HG03457 (cell line): ENCODE measurements around the gene TCP11L2.
"Not testable (repeated sequence)": the region's sequence is repeated elsewhere in the genome, so short reads cannot be mapped to it uniquely, and the experiment has no call there.

Experiments used
- ATAC-seq: cut with Tn5 transposase; IDR thresholded peaks from one replicate; pipeline ENCODE4 v1.9.1; 2021; ENCODE audit warnings: moderate number of reproducible peaks; ENCODE audit not compliant: unreplicated experiment

Gene TCP11L2

GRCh38 chr12:106304797-106305196, 2.3 kb downstream of the TCP11L2 start:
- ATAC-seq: no peak

DNA sequence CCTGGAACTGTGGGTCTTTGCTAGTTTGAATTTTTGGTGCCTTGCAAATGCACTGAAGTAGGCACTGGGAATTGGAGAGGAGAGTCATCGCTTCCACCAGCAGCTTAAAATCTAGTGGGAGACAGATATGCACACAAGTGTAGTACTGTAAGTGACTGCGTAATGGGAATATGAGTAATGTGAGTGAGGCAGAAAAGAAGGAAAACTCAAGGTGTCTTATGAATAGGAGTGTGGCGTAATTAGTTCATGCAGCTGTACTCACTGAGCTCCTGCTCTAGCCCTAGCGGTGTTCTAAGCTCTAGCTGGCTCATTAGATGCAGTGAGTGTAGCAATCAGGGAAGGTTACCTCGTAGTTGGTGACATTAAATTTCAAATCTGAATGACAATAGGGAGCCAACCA, 2.8 kb downstream of the TCP11L2 start:
- no peak for ATAC-seq

GRCh38 chr12:106307181-106307580, 4.6 kb downstream of the TCP11L2 start:
- ATAC-seq: no peak

- no peak for ATAC-seq
Observed at GRCh38 chr12:106308121-106308520, 5.6 kb downstream of the TCP11L2 start.

GRCh38 chr12:106308611-106309010, 6.1 kb downstream of the TCP11L2 start:
- no peak for ATAC-seq

- ATAC-seq: no peak
Observed at GRCh38 chr12:106309671-106310505, 7.4 kb downstream of the TCP11L2 start.

GRCh38 chr12:106310687-106311086, 8.2 kb downstream of the TCP11L2 start:
- no peak for ATAC-seq

- ATAC-seq: no peak
Observed at GRCh38 chr12:106311139-106311538, 8.6 kb downstream of the TCP11L2 start.

GRCh38 chr12:106313413-106313812, 10.9 kb downstream of the TCP11L2 start:
- ATAC-seq: not testable (repeated sequence)

DNA sequence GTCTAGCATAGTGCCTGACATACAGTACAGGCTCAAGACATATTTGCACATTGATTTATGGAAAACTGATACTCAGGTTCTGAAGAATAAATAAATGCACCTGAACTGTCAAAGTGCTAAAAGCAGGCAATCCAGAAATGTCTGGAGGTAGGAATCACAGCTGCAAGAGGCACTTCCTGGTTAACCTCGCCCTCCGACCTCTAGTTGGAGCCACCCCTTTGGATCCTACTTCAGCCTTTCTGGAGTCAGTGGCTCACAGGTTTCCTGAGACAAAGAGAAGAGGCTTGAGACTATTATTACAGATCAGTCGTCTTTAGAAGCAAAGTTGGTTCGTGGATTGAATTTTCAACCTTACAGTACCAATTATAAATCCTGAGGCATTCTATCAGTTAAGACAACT, 13.0 kb downstream of the TCP11L2 start:
- ATAC-seq: no peak

- ATAC-seq: no peak
Observed at GRCh38 chr12:106317406-106318082, 15.0 kb downstream of the TCP11L2 start.

DNA sequence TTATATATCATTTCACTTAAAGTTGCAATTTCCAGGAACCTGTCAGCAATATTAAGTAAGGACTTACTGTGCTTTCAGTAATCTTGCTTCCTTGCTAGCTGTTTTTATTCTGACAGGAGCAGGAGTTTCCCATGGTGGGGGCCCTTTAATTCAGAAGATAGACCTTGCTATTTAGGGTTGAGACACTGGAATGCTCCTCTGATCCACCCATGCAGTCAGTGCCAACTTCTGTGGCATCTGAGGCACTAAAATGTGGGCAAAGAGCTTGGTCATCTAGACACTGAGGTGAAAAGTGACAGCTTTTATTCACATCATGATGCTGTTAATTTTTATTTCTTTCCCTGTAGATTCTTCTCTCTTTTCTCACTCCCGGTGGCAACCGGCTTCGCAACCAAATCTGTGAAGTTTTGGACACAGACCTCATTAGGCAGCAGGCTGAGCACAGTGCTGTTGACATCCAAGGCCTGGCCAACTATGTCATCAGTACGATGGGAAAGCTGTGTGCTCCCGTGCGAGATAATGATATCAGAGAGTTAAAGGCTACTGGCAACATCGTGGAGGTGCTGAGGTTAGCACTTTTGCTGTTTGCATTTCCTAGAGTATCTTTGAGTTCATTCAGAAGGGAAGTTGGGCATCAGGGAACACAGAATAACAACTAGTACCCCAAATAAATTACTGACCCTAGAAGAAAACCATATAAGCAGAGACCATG, 18.8 kb downstream of the TCP11L2 start:
- ATAC-seq: no peak

- no peak for ATAC-seq
Observed at GRCh38 chr12:106323537-106323936, 21.0 kb downstream of the TCP11L2 start.

DNA sequence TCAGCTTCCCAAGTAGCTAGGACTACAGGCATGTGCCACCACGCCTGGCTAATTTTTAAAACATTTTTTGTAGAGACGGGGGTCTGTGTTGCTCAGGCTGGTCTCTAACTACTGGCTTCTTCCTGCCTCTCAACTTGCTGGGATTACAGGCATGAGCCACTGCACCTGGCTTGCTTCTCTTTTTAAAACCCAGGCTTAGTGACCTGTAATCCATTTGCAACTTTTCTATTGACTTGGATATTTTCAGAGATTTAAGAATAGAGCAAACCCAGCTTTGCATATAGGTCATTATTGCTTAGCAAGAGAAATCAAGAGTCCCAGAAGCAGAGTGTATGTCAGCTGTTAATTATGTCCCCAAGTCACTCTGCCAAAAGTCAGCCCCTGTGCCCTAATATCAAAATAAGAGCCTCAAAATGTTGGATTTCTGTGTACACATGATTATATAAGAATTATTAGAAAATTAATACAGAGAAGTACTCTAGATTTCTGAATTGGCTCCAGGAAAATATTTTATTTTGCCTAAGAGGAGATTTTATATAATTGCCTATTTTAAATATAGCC, 24.9 kb downstream of the TCP11L2 start:
- ATAC-seq: no peak

GRCh38 chr12:106328735-106329134, 26.2 kb downstream of the TCP11L2 start:
- ATAC-seq: no peak

DNA sequence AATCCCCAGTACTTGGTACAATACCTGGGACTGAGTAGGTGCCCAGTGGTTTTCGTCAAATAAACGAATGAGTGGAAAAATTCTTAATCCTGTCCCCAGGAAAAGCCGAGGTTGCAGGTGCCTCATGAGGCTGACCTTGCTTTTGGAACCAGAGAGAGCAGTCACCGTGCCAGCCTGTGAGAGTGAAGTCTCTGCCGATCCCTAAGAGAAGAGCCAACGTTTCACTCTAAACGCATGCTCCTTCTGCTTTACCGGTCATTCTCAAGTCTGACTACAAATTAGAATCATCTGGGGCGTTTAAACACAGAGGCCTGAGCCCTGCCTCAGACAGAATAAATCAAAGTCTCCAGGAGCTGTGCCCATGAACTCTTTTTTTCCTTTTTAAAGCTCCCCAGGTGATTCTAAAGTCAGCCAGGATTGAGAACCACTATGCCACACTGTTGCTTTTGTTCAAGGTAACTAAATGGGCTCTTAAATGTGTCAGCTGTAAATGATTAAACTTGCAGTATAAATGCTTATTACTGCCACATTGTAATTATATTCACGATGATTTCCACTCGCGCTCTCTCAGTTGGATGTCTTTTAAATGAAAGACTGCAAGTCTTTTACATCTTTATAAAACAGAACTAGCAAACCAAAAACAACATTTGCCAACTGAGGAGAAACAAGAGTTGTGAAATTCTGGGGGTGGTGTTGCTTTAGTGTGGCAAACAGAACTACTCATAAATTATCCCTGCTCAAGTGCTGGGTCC, 26.9 kb downstream of the TCP11L2 start:
- no peak for ATAC-seq

DNA sequence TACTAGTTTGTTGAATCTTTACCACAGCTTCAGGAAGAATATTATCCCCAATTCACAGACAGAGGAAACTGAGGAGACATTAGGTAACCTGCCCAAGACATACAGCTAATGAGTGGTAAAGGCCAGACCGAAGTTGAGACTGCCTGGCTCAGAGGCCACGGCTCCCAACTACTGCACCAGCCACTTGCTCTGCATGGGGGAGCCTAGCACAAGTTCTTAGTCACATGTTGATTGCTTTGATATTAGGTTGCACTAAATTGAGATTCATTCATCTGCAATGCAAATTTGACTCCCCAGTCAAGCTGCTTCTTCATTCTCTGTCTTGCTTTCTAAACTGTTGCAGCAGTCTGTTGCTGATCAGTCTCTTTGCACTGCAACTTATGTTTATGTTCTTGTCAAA, 29.1 kb downstream of the TCP11L2 start:
- no peak for ATAC-seq

- no peak for ATAC-seq
Observed at GRCh38 chr12:106332536-106332935, 30.0 kb downstream of the TCP11L2 start.

DNA sequence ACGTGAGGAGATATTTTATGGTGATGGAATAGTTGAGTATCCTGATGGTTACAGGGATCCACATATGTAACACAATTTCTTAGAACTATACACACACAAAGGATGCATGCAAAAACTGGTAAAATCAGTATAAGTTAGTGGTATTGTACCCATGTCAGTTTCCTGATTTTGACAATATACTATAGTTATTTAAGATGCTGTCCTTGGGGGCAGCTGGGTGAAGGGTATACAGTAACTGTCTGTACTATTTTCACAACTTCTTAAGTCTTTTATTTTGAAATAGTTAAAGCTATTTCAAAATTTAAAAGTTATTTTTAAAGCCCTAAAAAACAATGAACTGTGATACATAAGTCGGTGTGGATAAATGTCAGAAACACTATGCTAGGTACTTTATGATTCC, 30.5 kb downstream of the TCP11L2 start:
- no peak for ATAC-seq

DNA sequence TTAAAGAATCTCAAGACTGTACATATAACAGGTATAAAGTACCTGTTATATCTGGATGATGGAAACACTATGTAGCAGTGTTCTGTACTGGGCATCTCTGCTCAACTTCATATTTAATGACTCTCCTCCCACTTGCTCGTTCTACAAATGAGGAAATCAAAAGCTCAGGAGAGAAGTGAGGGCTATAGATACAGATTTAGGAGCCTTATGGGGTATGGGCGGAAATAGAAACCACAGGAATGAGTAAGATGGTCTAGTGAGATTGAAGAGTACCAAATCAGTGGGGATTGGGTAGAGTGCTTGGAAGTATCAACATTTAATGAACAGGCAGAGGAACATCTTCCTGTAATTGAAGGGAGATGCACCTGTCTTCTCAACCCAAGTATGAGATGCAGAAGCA, 31.2 kb downstream of the TCP11L2 start:
- no peak for ATAC-seq
